OCI-LY3 (cell line): ENCODE data around the gene ARHGEF26.

Source experiments
- H2AFZ ChIP-seq: fragments of 200-600, 300-600 bp; shearing (Covaris generic); 2 replicates; pipeline ENCODE4 v1.6.0; 2014; ENCODE audit warnings: antibody characterized with exemption, low read depth, low read length
- H3K27ac ChIP-seq: fragments of 200-600, 300-600 bp; sonication (generic); 2 replicates; pipeline ENCODE4 v1.5.1; 2014; ENCODE audit warnings: mild to moderate bottlenecking, low read length, moderate library complexity, mixed read lengths
- H3K27me3 ChIP-seq: fragments of 200-600, 300-600 bp; sonication (generic); 2 replicates; pipeline ENCODE4 v1.6.1; 2014; ENCODE audit warnings: low read depth, low read length, mixed read lengths
- H3K36me3 ChIP-seq: fragments of 200-600, 300-600 bp; sonication (generic); replicated peaks from 2 replicates; pipeline ENCODE3; 2014; ENCODE audit warnings: low read depth, low read length, mixed read lengths
- H3K4me1 ChIP-seq: fragments of 300-600, 200-600 bp; sonication (generic); 2 replicates; pipeline ENCODE4 v1.6.1; 2014; ENCODE audit warnings: low read length, mixed read lengths
- H3K4me2 ChIP-seq: fragments of 200-600, 300-600 bp; sonication (generic); 2 replicates; pipeline ENCODE4 v1.6.1; 2014; ENCODE audit warnings: low read length, mixed read lengths
- H3K4me3 ChIP-seq: fragments of 300-600, 200-600 bp; sonication (generic); 2 replicates; pipeline ENCODE4 v1.5.1; 2014; ENCODE audit warnings: antibody characterized with exemption, mild to moderate bottlenecking, low read length, moderate library complexity
- H3K79me2 ChIP-seq: fragments of 300-600, 200-600 bp; shearing (Covaris generic); 2 replicates; pipeline ENCODE4 v1.6.1; 2014; ENCODE audit warnings: mild to moderate bottlenecking, low read length, mixed read lengths
- H3K9ac ChIP-seq: fragments of 300-600, 200-600 bp; shearing (Covaris generic); 2 replicates; pipeline ENCODE4 v1.6.0; 2014; ENCODE audit warnings: mild to moderate bottlenecking, low read length, moderate library complexity
- H3K9me3 ChIP-seq: fragments of 200-600, 300-600 bp; shearing (Covaris generic); 2 replicates; pipeline ENCODE4 v1.6.1; 2014; ENCODE audit warnings: low read length, mixed read lengths; ENCODE audit not compliant: insufficient read depth
- H4K20me1 ChIP-seq: fragments of 200-600, 300-600 bp; sonication (generic); 2 replicates; pipeline ENCODE4 v1.6.1; 2016; ENCODE audit warnings: low read length, mixed read lengths; ENCODE audit not compliant: insufficient read depth
- CTCF ChIP-seq: fragments of 200-600, 300-600 bp; sonication (generic); IDR thresholded peaks from 2 replicates; pipeline ENCODE4 v1.5.1; 2014; ENCODE audit warnings: antibody characterized with exemption, low read length, low read depth
- EZH2phosphoT487 ChIP-seq: fragments of 200-600 bp; shearing (Covaris generic); IDR thresholded peaks from 2 replicates; pipeline ENCODE4 v1.6.1; 2018; ENCODE audit warnings: antibody characterized with exemption, mixed run types, low read depth

Gene ARHGEF26

GRCh38 chr3:154235330-154235729 is 114.1 kb downstream of the ARHGEF26 start:
- H3K36me3 ChIP-seq: no peaks in the 10 kb centered on the region
- no peaks in the 10 kb centered on the region for H3K79me2 ChIP-seq
- TF ChIP-seq EZH2phosphoT487 (no peak), CTCF (no peak)
- no peak overlapping the region for H3K9ac ChIP-seq
- H3K4me3 ChIP-seq: no peak overlapping the region
- no peaks in the 10 kb centered on the region for H3K4me1 ChIP-seq
- H3K9me3 ChIP-seq: no peaks in the 10 kb centered on the region
- H2AFZ ChIP-seq: no peak overlapping the region
- H4K20me1 ChIP-seq: no peaks in the 10 kb centered on the region
- H3K27ac ChIP-seq: no peak overlapping the region
- no peaks in the 10 kb centered on the region for H3K27me3 ChIP-seq
- H3K4me2 ChIP-seq: no peak overlapping the region

GRCh38 chr3:154236331-154236730 is 115.1 kb downstream of the ARHGEF26 start:
- H3K4me1 ChIP-seq: no peaks in the 10 kb centered on the region
- no peak overlapping the region for H3K9ac ChIP-seq
- no peak overlapping the region for H3K27ac ChIP-seq
- no peaks in the 10 kb centered on the region for H3K27me3 ChIP-seq
- no peak overlapping the region for H2AFZ ChIP-seq
- H3K4me2 ChIP-seq: no peak overlapping the region
- no peaks in the 10 kb centered on the region for H3K79me2 ChIP-seq
- no peaks in the 10 kb centered on the region for H3K36me3 ChIP-seq
- TF ChIP-seq CTCF (no peak), EZH2phosphoT487 (no peak)
- no peaks in the 10 kb centered on the region for H4K20me1 ChIP-seq
- H3K9me3 ChIP-seq: no peaks in the 10 kb centered on the region
- H3K4me3 ChIP-seq: no peak overlapping the region

- Histone ChIP-seq H3K79me2 (no peaks in the 10 kb centered on the region), H3K9ac (no peak overlapping the region), H3K36me3 (no peaks in the 10 kb centered on the region), H3K9me3 (no peaks in the 10 kb centered on the region), H3K27ac (no peak overlapping the region), H2AFZ (no peak overlapping the region), H4K20me1 (no peaks in the 10 kb centered on the region), H3K27me3 (no peaks in the 10 kb centered on the region), H3K4me2 (no peak overlapping the region), H3K4me1 (no peaks in the 10 kb centered on the region), H3K4me3 (no peak overlapping the region)
- TF ChIP-seq EZH2phosphoT487 (no peak), CTCF (no peak)
These were observed 119.0 kb downstream of the ARHGEF26 start for GRCh38 chr3:154240235-154240634.

- Histone ChIP-seq H3K9me3 (no peaks in the 10 kb centered on the region), H4K20me1 (no peaks in the 10 kb centered on the region), H3K79me2 (no peaks in the 10 kb centered on the region), H3K36me3 (no peaks in the 10 kb centered on the region), H3K27me3 (no peaks in the 10 kb centered on the region), H3K9ac (no peak overlapping the region), H3K4me3 (no peak overlapping the region), H3K27ac (no peak overlapping the region), H3K4me2 (no peak overlapping the region), H3K4me1 (no peaks in the 10 kb centered on the region), H2AFZ (no peak overlapping the region)
- TF ChIP-seq EZH2phosphoT487 (no peak), CTCF (no peak)
These were observed 120.3 kb downstream of the ARHGEF26 start for GRCh38 chr3:154241496-154241895.
